HFFc6 (cell line): ENCODE results near the gene MBTPS1. TPM values are rescaled to one million over a fixed set of nuclear protein-coding genes. Genes with fewer than 3 reads are reported as not detected.

Source experiments
- DNase-seq: peaks from one replicate; pipeline ENCODE4 v3.0.0-alpha.2; 2018
- H3K27ac Mint-ChIP-seq: 2 replicates; pipeline ENCODE4 v1.8.0; 2020; ENCODE audit warnings: mild to moderate bottlenecking, mixed read lengths
- H3K27me3 Mint-ChIP-seq: 2 replicates; pipeline ENCODE4 v1.8.0; 2021; ENCODE audit warnings: mild to moderate bottlenecking, moderate library complexity, mixed read lengths; ENCODE audit not compliant: insufficient read depth
- H3K36me3 Mint-ChIP-seq: 2 replicates; pipeline ENCODE4 v1.8.0; 2021; ENCODE audit warnings: low read depth, mixed read lengths
- H3K4me1 Mint-ChIP-seq: 2 replicates; pipeline ENCODE4 v1.8.0; 2020; ENCODE audit warnings: low read depth, mixed read lengths
- H3K4me3 Mint-ChIP-seq: 2 replicates; pipeline ENCODE4 v1.8.0; 2020; ENCODE audit warnings: mild to moderate bottlenecking, moderate library complexity, mixed read lengths
- H3K9me3 Mint-ChIP-seq: 2 replicates; pipeline ENCODE4 v1.8.0; 2020; ENCODE audit warnings: mild to moderate bottlenecking, mixed read lengths
- total RNA-seq, 6 experiments: library from RNA; stranded (reverse); fragmentation: NEBNext Ultra II Directional; extraction: Animal tissue kit (Norgen Biotek cat#: 25700); gene quantifications; 2 replicates in 1 of 6; 3 replicates in 5 of 6; pipeline ENCODE4 v1.2.3, GENCODE V29; 2021
- TF ChIP-seq, protein P1 (sequence below): fragments of 200-600 bp; sonication (generic); IDR thresholded peaks from 2 replicates; pipeline ENCODE4 v1.5.0; 2021; ENCODE audit warnings: antibody characterized with exemption, mild to moderate bottlenecking

Gene MBTPS1
- total RNA-seq, 6 experiments from 2014 or later, result 96.6 to 123 (median 102) TPM

DNA sequence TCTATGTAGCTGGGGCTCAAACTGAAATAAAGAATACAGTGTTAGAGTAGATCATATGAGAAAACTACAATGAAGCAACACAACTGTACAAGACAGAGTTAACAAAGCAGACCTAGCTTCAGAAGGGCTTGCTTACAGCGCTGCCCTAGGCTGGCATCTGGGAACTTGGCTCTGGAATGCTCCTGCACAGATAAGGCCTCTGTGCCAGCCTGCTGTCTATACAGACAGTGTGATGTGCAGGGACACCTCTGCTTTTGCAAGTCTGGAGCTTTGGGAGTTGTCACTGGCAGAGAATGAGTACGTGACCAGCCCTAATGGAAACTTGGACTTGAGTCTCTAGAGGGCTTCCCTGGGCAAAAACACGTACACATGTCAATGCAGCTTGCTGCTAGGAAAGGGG lies 42.0 kb downstream of the MBTPS1 start:
- no peak overlapping the region for H3K4me3 Mint-ChIP-seq
- TF ChIP-seq, protein P1, sequence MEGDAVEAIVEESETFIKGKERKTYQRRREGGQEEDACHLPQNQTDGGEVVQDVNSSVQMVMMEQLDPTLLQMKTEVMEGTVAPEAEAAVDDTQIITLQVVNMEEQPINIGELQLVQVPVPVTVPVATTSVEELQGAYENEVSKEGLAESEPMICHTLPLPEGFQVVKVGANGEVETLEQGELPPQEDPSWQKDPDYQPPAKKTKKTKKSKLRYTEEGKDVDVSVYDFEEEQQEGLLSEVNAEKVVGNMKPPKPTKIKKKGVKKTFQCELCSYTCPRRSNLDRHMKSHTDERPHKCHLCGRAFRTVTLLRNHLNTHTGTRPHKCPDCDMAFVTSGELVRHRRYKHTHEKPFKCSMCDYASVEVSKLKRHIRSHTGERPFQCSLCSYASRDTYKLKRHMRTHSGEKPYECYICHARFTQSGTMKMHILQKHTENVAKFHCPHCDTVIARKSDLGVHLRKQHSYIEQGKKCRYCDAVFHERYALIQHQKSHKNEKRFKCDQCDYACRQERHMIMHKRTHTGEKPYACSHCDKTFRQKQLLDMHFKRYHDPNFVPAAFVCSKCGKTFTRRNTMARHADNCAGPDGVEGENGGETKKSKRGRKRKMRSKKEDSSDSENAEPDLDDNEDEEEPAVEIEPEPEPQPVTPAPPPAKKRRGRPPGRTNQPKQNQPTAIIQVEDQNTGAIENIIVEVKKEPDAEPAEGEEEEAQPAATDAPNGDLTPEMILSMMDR, result no peak
- no peak overlapping the region for H3K27ac Mint-ChIP-seq
- H3K36me3 Mint-ChIP-seq, result no peaks in the 10 kb centered on the region; the same call in 1 of the 2 replicates
- peaks cover 6% of the 10 kb centered on the region; the same call in 1 of the 2 replicates for H3K4me1 Mint-ChIP-seq
- no peaks in the 10 kb centered on the region; the same call in 1 of the 2 replicates for H3K27me3 Mint-ChIP-seq
- no peaks in the 10 kb centered on the region for H3K9me3 Mint-ChIP-seq
- DNase-seq, result no peak

DNA sequence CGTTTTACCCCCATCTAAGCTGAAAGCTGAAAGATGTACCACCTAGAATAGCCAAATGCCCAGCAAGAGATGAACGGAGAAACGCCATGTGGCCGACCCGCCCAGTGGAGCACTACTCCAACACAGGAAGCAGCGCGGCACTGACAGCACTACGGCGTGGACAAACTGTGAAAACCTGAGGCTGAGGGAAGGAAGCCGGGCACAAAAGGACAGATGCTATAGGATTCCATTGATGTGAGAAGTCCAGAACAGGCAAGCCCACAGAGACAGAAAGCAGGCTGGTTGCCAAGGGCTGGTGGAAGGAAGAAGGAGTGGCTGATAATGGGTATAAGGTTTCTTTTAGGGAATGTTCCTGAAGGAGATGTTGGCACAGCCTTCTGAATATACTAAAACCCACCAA lies 44.7 kb downstream of the MBTPS1 start:
- no peak overlapping the region for H3K4me3 Mint-ChIP-seq
- DNase-seq, result peak; percentile 15
- no peak overlapping the region for H3K27ac Mint-ChIP-seq
- no peaks in the 10 kb centered on the region for H3K9me3 Mint-ChIP-seq
- H3K4me1 Mint-ChIP-seq, result peaks cover 6% of the 10 kb centered on the region; the same call in 1 of the 2 replicates
- TF ChIP-seq, protein P1, result no peak
- peaks cover 2% of the 10 kb centered on the region for H3K27me3 Mint-ChIP-seq
- H3K36me3 Mint-ChIP-seq, result peaks cover 19% of the 10 kb centered on the region

DNA sequence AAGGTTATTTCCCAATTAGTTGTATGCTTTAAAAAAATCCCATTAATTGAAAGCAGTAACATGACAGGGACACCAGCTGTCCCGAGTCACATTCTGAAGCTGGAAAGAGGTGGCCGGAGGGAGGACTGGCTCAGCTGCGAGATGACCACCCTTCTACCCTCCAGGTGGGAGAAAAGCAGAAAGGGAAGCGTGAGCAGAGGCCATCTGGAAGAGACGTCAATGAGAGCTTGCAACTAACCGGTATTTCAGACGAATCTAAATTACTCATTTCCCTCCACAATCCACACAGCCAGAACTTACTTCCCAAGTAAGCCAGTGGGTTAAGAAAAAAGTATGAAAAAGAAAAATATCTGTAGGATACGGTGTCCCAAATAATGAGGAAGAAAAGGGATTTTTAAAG lies 45.6 kb downstream of the MBTPS1 start:
- Mint-ChIP-seq H3K27ac (no peak overlapping the region), H3K36me3 (peaks cover 19% of the 10 kb centered on the region), H3K27me3 (peaks cover 2% of the 10 kb centered on the region), H3K9me3 (no peaks in the 10 kb centered on the region), H3K4me1 (peaks cover 6% of the 10 kb centered on the region; the same call in 1 of the 2 replicates), H3K4me3 (no peak overlapping the region)
- no peak for DNase-seq
- TF ChIP-seq, protein P1, result no peak

DNA sequence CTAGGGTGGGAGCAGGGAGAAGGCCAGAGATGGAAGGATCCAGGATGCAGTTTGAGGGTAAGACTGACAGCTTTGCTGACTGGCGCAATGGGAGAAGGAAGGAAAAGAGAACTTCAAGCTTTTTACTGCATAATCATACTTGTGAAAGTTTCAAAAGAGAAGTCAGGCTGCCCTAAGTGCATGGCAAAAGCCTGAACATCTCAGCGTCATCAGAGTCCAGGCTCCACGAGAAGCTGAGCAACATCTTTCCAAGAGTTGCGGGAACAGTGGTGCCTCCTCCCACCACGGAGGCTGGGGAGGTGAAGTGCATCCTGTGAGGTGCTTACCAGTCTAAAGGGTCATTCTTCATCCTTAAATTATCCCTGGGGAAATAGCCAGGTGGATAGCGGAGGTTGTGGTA lies 47.2 kb downstream of the MBTPS1 start:
- Mint-ChIP-seq H3K36me3 (peaks cover 19% of the 10 kb centered on the region), H3K27me3 (peaks cover 2% of the 10 kb centered on the region), H3K27ac (no peak overlapping the region), H3K4me1 (peaks cover 6% of the 10 kb centered on the region; the same call in 1 of the 2 replicates), H3K9me3 (no peaks in the 10 kb centered on the region), H3K4me3 (no peak overlapping the region)
- DNase-seq, result no peak
- TF ChIP-seq, protein P1, result no peak

DNA sequence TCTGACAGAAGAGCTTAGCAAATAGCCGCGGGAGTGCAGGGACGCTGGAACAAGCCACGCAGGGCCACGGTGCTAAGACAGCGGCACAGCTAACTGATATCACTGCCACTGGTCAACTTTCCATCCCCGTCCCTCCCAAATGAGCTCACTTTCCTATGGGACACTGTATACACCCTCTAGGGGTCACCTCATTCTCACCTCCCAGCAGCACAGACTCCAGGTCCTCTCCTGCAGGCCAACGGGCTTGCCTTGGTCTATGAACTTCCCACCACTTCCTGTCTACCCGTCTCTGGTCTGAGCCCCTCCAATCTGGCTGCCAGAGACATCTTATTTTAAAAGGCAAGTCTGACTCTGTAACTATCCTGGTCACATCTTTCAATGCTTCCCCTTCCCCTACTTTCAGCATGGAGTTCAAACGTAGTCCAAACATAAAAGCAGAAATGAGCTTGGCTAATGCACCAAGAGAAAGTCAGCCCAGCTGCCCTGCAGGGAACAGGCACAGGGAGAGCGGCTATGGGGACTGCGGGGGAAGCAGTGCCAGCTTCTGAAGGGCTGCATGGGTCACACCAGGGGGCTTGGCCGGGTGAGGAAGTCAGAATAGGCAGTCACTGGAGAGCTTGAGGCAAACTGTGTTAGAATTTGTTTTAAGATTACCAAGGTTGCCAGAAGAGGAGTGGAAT lies 47.8 kb downstream of the MBTPS1 start:
- no peaks in the 10 kb centered on the region for H3K9me3 Mint-ChIP-seq
- peaks cover 6% of the 10 kb centered on the region; the same call in 1 of the 2 replicates for H3K4me1 Mint-ChIP-seq
- peaks cover 2% of the 10 kb centered on the region; the same call in 1 of the 2 replicates for H3K27me3 Mint-ChIP-seq
- no peak overlapping the region for H3K27ac Mint-ChIP-seq
- TF ChIP-seq, protein P1, result no peak
- no peak overlapping the region for H3K4me3 Mint-ChIP-seq
- DNase-seq, result no peak
- peaks cover 19% of the 10 kb centered on the region for H3K36me3 Mint-ChIP-seq
